ENCODE results near the gene GRID2IP.

The GRID2IP gene

DNA sequence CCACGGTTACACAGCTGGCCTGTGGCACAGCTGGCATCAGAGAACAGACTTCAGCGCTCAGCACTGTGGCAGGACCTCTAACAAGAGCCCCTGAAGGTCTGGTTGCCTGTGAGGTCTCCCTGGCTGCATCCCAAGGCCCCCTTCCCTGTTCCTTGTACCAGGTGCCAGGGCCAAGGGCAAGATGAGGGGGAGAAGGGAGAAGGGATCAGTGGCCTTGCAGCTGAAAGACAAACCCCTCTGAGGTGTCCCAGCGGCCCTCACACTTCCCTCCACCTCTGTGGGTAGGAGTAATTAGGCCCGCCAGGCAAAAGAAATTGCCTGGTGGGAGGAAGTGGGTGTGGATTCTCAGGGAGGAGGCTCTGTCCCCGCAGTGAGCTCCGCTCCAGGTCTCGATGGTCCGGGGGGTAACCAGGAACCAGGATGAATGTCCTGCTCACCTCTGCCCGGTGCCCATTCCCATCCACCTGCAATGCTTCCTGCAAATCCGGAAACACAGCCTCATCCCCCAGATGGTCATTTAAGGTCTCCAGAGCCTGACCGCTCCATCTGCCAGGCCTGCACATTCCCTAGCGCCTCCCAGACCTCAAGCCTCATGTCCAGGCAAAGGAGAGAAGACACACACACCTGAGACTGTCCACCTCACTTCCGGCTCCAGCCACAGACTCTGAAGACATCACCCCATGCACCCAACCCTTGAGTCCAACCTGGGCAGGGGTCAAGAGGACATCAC, 22.7 kb downstream of the GRID2IP start:
- DNase-seq (ENCODE audit: extremely low read depth in 1 of 2, low read depth in 1 of 2): no peak

DNA sequence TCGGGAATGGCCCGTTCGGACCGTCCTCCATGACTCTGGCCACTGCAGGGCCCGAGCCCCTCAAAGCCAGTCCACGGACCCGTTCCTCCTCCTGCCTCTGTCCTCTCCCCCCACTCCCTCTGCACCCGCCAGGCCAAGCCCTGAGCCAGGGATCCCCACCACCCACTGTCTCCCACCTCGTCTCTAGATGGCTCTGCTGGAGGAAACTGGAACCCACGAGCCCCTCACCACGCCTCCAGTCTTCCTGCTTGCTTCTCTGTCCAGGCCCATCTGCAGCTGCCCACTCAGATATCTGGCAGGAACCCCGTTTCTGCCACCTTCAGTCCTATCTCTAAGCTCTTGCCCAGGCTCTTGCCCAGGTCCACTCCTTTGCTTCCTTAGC, 24.3 kb downstream of the GRID2IP start:
- DNase-seq (ENCODE audit: extremely low read depth in 1 of 2, low read depth in 1 of 2): no peak

DNA sequence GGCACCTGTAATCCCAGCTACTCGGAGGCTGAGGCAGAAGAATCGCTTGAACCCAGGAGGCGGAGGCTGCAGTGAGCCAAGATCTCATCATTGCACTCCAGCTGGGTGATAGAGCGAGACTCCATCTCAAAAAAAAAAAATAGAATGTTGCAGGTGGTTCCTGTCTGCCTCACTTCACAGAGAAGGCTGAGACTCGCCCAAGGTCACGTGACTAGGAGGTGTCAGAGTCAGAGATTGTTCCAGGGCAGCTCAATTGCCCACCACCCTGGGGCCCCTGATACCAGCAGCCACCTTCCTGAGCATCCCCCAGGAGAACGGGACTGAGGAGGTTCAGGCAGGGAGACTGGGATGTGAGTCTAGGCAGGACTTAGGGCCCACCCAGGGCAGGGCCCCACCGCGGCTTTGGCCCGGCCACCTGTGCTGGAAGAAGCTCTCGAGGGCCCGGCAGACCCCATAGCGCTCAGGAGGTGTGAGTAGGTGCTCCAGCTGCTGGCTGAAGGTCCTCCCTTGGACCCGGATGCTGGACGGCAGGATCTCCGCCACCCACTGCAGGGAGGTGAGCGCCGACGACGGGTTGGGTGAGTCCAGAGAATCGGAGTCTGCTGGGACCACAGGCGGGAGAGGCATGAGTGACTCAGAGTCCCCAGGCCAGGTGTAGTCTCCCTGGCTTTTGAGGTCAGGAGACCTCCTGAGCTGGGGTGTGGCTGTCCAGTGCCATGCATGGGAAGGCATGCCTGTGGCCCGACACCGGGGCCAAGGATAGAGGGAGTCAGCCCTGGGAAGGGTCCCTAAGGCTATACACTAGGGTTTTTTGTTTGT, 30.9 kb downstream of the GRID2IP start:
- no peak for DNase-seq (ENCODE audit: extremely low read depth in 1 of 2, low read depth in 1 of 2)

DNA sequence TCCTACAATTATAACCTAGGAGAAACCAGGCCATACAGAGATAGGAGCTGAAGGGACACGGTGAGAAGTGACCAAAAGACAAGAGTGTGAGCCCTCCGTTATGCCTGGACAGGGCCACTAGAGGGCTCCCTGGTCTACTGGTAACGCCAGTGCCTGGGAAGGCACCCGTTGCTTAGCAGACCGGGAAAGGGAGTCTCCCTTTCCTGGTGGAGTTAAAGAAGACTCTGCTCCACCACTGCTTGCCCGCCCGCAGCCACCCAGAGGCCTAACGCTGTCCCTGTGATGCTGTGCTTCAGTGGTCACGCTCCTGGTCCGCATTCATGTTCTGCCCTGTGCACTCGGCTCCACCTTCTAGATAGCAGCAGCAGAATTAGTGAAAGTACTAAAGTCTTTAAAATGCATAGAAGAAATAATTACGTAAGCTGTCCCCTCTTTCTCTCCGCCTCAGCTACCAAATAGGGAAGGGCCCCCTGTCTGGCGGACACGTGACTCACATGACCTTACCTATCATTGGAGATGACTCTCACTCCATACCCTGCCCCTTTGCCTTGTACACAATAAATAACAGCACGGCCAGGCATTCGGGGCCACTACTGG, 34.8 kb downstream of the GRID2IP start:
- DNase-seq (ENCODE audit: extremely low read depth in 1 of 2, low read depth in 1 of 2): peak in 1 of 2 donors; percentile 56

DNA sequence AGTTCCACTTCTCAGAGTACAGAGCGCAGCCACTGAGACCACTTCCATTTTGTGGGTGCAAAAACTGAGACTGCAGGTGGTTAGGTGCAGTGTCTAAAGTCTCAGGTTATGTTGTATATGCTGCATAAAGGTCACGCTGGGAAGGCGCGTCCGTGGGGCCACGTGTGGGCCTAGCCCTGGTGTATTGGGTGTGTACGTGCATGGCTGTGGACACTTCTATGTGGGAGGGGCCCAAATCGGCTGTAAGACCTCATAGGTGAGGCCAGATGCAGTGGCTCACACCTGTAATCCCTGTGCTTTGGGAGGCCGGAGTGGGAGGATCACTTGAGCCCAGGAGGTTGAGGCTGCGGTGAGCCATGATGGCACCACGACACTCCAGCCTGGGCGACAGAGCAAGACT, 37.7 kb downstream of the GRID2IP start:
- DNase-seq (ENCODE audit: extremely low read depth in 1 of 2, low read depth in 1 of 2): no peak

DNA sequence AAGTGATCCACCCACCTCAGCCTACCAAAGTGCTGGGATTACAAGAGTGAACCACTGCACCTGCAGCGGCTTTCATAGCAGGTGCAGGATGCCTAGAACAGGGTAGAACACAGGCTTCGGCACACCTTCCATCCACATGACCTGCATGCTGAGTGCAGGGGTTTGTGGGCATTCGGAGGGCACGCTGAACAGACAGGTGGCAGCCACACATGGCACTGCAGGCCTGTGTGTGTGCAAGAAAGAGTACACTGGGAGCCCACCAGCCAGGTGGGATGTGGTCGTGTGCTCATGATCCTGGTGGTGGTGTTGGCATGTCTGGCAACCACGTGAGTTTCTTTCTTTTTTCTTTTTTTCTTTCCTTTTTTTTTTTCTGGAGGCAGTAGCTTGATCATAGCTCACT, 38.4 kb downstream of the GRID2IP start:
- no peak for DNase-seq (ENCODE audit: extremely low read depth in 1 of 2, low read depth in 1 of 2)

DNA sequence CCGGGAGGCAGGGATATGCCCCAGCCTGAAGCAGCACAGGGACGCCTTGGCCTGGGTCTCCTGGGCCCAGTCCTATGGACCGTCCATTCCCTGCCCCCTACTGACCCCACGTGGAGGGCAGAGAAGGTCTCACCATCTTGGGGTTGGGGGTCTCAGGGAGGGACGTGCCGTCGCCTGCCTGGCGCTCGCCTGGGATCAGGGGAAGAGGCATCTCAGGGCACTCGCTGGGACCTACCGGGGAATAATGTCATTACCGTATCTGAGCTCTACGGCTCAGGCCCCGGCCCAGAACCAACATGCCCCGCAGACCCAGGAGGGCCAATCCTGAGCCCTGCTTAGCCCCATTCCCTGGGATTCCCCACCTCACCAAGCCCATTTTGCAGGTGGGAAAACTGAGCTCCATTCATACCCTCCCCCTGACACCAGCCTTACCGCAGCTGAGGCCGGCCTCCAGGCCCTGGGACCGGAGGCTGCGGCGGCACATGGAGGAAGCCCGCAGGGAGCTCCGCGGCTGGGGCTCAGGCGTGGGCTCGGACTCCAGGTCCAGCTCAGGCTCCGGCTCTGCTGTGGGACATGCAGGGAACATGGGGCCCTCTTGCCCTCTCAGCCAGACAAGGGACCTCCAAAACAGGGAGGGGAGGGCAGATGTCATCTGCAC, 40.7 kb downstream of the GRID2IP start:
- DNase-seq (ENCODE audit: extremely low read depth in 1 of 2, low read depth in 1 of 2): no peak

DNA sequence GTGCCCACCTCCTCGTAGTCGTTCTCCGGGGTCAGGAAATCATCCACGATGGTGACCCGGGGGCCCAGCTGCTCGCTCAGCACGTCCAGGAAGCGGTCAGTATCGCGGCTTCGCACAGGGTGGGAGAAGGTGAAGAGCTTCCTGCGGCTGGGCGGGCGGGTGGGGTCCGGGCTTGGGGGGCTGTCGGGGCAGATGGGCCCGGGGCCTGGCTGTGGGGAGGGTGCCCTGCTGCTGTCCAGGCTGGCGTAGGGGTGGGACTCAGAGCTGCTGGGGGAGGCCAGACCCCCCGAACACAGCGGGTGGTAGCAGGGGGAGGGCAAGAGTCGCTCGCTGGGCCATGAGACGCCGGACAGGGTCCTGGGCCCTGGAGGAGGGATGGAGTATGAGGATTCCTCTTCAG, 42.3 kb downstream of the GRID2IP start:
- DNase-seq (ENCODE audit: extremely low read depth in 1 of 2, low read depth in 1 of 2): no peak

DNA sequence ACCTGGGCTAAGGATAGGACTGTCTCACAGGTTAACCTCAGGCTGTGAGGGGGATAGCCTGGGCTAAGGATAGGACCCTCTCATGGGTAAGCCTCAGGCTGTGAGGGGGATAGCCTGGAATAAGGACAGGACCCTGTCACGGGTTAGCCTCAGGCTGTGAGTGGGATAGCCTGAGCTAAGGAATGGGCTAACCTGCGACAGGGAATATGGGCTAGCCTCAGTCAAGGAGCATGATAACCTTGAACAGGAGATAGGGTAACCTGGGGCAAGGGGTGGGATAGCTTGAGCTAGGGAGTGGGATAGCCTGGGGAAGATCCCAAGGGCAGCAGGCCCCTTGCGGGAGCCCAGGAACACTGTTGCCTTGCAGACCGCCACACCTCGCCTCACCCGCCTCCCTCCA, 42.7 kb downstream of the GRID2IP start:
- DNase-seq (ENCODE audit: extremely low read depth in 1 of 2, low read depth in 1 of 2): no peak

DNA sequence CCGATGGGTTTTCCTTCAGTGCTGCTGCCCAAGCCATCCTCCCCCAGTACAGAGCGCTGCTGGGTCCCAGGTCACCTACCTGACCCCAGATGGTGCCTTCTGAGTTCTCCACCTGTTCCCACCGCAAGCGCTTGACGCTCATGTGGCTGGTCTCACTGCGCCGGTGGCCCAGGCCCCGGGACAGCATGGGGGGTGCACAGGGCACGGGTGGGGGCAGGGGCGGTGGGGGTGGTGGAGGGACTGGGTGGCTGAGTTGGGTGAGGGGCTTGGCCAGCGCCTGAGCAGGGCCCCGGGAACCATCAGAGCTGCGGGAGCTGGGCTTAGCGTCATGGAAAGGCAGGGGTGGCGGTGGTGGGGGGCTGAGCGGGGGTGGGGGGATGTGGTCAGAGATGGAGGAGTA, 43.4 kb downstream of the GRID2IP start:
- DNase-seq (ENCODE audit: extremely low read depth in 1 of 2, low read depth in 1 of 2): no peak

DNA sequence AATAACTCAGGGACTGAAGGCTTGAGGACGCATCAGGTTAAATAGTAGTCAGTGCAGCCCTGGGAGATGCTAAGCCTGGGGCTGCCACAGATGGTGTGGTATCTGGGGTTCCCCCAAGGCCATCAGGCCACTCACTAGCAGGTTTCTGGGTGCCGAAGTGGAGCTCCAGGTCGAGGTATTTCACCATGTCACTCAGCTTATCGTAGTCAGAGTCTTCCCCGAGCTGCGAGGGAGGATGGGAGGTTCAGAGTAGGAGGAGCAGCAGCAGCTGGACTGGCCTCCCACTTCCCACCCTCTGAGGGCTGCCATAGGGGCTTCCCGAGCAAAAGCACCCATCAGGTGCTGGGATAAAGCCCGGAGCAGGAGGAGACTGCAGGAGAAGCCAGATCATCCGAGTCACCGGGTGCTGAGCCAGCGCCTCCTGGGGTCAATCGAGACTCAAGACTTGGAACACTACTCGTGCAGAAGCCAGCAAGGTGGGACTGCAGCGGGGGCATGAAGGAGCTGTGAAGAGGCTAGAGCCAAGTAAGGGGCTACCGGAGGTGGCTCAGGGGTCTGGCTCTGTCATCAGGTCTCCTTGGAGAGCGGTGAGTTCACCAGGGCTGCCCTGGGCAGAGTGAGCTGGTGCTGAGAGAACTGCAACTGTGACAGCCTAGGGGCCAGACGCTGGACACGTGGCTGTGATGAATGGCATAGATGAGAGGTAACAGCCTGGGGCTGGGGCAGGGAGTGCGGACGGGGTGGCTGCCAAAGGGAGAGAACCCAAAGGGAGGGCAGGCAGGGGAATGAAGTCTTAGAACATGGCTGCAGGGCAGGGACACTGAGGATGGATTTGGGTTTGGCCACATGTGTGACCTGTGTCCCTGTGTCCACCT, 45.3 kb downstream of the GRID2IP start:
- DNase-seq (ENCODE audit: extremely low read depth in 1 of 2, low read depth in 1 of 2): no peak

DNA sequence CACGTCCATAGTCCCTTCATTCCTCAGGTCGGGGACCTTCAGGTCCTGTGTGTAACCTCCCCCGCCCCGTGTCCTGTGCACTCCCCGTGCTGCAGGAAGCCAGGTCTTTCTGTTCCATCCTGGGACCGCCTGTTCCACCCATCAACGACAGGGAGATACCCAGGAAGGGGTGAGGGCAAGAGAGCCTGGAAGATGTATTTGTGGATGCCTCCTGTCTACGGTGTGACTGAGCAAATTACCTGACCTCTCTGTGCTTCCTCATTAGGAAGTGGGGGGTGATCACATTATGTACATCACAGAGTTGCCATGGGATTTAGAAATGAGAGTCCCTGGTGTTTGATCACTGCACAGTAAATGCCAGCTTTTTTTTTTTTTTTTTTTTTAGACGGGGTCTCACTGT, 46.3 kb downstream of the GRID2IP start:
- DNase-seq (ENCODE audit: extremely low read depth in 1 of 2, low read depth in 1 of 2): no peak

DNA sequence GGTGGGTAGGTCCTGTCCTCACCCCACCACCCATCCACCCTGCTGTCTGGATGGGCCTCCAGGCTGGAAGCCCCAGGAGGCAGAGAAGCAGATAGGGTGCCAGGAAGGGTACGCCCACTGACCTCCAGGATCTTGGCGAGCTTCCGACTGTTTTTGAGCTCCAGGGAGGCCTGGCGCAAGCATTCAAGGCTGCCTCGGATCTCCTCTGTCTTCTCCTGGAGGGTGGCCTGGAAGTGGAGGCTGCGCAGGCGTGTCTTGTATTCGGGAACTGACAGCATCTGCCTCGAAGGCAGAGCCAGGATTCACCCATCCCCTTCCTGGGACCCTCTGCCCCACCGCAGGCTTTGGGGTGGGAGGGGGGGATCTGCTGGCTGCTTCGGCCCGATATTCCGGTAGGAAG, 48.4 kb downstream of the GRID2IP start:
- no peak for DNase-seq (ENCODE audit: extremely low read depth in 1 of 2, low read depth in 1 of 2)

DNA sequence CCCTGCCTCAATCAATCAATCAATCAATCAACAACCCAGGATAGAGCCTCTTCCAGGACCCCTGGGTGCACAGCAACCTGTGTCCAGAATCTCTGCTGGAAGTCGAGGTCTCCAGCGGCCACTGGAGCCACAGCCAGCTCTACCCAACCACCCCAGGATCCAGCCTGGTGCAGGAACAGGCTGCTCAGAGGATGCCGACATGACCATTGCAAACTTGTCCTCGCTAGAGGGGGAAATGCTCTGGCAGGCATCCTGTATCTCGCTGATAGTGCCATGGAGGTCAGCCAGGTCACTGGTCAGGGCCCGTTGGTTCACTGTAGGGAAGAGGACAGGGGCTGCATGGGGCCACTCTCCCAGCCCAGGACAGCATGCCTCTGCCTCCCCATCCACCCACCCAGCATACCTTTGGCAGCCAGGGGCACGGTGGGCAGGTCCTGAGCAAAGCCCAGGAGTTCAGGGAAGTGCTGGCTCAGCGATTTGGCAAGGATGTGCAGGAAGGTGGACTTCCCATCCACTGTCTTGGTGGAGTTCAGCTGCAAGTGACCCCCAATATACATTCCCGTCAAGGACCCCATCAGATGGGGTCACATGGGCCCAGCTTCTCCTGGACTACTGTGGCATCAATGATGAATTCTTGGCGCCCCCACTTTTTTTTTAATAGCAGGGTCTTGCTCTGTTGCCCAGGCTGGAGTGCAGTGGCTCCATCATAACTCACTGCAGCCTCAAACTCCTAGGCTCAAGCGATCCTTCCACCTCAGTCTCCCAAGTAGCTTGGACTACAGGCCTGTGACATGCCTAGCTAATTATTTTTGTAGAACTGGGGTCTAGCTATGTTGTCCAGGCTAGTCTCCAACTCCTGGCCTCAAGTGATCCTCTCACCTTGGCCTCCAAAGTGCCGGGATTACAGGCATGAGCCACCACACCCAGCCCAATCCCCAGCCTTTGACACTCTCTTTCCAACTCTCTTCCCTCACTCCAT, 49.4 kb downstream of the GRID2IP start:
- DNase-seq (ENCODE audit: extremely low read depth in 1 of 2, low read depth in 1 of 2): no peak

DNA sequence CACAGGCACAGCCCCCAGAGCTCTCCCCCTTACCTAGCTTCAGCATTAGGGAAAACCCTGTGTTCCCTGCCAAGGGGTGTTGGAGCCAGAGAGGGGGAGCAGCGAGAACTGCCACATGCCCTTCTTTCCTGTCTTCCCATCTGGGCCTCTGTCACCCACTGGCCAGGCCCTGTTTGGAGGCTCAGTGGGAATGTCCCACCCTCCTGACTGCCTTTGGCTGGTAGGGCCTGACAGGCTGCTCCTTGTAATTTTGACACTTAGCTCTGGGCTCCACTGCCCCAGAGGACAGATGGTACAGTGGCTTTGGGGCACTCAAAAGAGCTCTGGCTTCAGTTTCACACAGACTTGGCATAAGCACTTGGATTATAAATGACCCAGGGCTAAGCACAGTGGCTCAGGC, 50.6 kb downstream of the GRID2IP start:
- no peak for DNase-seq (ENCODE audit: extremely low read depth in 1 of 2, low read depth in 1 of 2)

DNA sequence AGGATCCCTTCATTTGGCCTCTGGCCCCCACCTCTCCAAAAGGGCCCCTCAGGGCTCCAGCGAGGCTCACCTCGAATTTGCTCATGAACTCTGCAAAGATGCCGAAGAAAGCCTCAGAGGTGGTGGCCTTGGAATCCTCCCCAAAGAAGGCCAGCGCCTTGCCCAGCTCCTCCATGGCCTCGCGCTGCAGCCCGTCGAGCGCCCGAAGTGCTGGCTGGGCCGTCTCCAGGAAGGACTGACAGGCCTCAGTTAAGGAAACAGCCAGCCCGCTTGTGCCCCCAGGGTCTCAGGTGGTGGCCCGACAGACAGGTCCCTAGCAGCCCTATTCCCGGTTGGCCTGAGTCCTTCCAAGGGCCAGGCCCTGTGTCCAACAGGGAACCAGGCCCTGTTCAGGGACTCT, 53.3 kb downstream of the GRID2IP start:
- DNase-seq (ENCODE audit: extremely low read depth in 1 of 2, low read depth in 1 of 2): no peak

DNA sequence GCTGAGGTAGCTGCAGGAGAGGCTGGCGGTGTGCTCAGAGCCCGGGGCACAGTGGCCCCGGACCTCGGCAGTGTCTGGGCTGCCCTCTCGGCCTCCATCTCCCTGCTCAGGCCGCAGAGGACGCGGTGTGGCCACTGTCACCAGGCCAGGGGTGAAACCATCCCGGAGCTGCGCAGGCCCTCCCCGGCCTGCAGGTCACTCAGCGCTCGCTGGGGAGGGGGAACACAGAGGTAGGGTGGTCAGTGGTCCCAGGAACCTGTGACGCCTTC, 53.7 kb downstream of the GRID2IP start:
- DNase-seq (ENCODE audit: extremely low read depth in 1 of 2, low read depth in 1 of 2): no peak

DNA sequence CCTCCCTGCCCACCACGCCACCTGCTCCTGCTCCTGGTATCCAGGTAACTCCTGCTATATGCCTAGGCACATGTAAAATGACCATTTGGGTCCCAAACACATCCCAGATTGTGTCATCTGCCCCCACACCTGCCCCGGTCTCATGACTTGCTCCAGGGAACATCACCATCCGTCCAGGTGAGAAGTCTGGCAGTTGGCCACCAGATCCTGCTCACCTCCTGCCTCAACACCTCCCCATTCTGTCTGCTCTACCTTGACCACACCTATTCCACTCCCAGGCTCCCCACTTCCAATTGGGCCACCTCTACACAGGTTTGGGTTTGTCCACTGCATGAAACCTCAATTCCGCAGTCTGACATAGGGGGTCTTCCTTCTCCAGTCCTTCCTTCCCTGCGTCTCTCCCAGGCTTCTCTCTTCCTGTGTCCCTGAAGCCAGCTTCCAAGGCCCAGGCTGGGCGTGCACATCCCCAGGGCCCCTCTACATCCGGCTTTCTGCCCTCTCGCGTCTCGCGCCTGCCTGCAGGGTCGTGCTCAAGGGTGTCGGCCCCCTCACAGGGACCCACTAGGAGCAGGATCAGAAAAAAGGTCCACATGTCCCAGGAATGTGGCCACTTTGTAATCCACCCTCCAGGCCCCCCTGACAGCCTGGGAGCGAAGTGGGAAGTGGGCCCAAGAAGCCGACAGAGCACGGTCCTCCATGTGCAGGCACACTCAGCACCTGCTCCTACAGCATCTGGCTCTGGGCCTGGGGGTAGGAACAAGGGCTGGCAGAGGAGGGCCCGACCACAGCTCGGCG, 54.2 kb downstream of the GRID2IP start:
- DNase-seq (ENCODE audit: extremely low read depth in 1 of 2, low read depth in 1 of 2): no peak

All from stimulated activated CD8-positive, alpha-beta memory T cell treated with anti-CD3 and anti-CD28 coated beads, Interleukin-7, amount 100 ng/mL, for 48 hours (primary cell).